Stimulated activated naive CD4-positive, alpha-beta T cell (primary cell): ENCODE measurements around the gene CD28.
"Not testable (repeated sequence)": the region's sequence is repeated elsewhere in the genome, so short reads cannot be mapped to it uniquely, and the experiment has no call there.

Source experiments
- DNase-seq, 6 experiments: peaks; one replicate each; lab custom pipeline; 2025; lab: John Stamatoyannopoulos, UW

Gene CD28

DNA sequence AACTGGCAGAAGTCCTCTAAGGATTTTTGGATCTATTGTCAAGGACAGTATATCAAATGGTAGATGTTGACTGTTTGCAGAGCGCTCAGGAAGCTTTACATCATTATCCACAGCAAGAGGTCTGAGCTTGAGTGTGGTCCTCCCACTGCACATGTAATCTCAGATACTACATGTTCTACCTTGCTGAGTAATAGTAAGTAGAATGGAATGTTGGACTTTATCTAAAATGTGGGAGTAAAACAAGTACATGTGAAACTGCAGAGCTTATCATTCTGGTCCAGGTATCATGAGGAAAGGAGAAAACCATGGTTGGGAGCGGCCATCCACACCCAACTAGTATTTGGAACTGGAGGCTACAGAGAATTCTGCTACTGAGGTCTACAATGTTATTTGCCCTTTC is 19.3 kb upstream of the CD28 start:
- no peak for DNase-seq

DNA sequence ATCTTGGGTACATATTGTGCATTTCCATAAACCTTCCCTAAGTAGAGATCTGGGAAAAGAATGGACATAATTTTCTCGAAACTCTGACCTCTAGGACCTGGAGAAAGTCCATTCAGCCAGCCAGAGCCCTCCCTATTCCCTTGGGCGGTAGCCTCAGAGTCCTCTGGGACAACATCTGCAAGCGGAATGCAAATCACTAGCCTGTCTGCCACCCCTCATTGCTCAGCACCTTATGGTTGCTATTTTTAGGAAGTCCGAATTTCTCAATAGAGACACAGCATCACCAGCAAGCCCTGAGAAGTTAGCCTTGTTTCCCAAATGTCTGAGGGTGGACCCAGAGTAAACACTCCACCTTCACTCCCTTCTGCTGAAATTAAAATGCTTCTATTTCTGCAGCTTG is 17.6 kb upstream of the CD28 start:
- DNase-seq = no peak

- DNase-seq = no peak
Observed at GRCh38 chr2:203689426-203690116, 16.9 kb upstream of the CD28 start.

GRCh38 chr2:203690117-203690431 is 16.4 kb upstream of the CD28 start:
- no peak for DNase-seq

GRCh38 chr2:203690441-203691047 is 15.9 kb upstream of the CD28 start:
- no peak for DNase-seq

- DNase-seq = no peak
Observed at GRCh38 chr2:203691149-203691548, 15.3 kb upstream of the CD28 start.

- DNase-seq = no peak
Observed at GRCh38 chr2:203692031-203692710, 14.3 kb upstream of the CD28 start.

- DNase-seq = no peak
Observed at GRCh38 chr2:203693242-203693879, 13.1 kb upstream of the CD28 start.

GRCh38 chr2:203694191-203694590 is 12.2 kb upstream of the CD28 start:
- no peak for DNase-seq

GRCh38 chr2:203697190-203697589 is 9.2 kb upstream of the CD28 start:
- DNase-seq = no peak

DNA sequence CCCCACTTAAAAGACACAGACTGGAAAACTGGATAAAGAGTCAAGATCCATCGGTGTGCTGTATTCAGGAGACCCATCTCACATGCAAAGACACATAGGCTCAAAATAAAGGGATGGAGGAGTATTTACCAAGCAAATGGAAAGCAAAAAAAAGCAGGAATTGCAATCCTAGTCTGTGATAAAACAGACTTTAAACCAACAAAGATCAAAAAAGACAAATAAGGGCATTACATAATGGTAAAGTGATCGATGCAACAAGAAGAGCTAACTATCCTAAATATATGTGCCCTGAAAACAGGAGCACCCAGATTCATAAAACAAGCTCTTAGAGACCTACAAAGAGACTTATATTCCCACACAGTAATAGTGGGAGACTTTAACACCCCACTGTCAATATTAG is 8.7 kb upstream of the CD28 start:
- DNase-seq = not testable (repeated sequence)

- DNase-seq = not testable (repeated sequence)
Observed at GRCh38 chr2:203698410-203698809, 8.0 kb upstream of the CD28 start.

DNA sequence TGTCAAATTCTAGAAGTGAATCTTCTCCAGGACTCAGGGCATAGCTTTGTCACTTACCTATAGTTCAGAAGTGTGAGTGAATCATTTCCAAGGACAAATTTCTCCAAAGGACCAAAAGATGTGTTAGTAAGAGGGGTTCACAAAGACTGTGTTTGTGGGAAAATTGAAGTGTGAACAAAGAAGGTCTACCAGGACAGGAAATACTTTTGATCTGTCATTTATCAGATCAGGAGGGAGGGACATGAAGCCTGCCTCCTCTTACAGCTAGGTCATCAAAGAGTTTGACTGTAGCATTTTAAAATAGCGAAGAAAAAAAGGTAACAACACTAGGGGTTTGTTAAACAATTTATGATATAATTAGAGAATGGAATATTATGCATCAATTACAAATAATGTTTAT is 2.0 kb upstream of the CD28 start:
- DNase-seq = no peak

DNA sequence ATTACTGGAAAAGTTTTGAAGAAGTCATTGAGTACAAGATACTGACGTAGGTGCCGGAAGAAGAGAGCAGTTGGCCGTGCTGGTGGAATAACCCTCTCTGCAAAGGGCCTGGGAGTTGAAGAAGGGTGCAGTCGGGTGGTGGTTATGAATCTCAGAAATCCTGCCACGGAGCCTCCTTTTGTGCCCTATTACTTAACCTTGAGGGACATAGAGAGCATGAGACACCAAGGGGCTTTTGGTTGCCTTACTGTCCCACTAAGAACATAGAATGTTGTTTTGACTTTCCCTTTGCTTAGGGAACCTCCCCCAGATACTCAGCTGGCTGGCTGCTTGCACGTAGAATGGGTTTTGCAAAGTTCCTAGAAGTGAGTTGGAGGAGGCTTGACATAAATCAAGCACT is 1.3 kb upstream of the CD28 start:
- peak; percentile 46 to 72 (median 65) for DNase-seq

DNA sequence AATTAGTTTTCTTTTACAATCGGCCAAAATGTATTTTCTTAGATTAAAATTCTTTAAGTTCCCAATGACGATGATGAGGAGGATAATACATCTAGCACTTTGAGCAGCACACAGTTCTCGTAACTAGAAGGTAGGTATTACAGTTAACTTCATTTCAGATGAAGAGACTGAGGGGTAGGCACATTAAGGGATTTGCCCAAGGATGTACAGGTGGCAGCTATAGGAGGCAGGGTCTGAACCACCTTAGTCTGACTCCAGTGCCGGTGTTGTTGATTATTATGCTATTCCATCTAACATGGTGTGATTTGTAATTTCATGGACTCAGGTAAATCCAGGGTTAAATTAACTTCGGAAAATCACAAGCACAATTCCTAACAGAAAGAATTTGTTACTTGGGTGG is 1.1 kb downstream of the CD28 start:
- DNase-seq = peak in 2 of 6 experiments; percentile 35 to 41

- DNase-seq = peak in 2 of 6 experiments; percentile 3 to 23
Observed at GRCh38 chr2:203708846-203709396, 2.5 kb downstream of the CD28 start.

DNA sequence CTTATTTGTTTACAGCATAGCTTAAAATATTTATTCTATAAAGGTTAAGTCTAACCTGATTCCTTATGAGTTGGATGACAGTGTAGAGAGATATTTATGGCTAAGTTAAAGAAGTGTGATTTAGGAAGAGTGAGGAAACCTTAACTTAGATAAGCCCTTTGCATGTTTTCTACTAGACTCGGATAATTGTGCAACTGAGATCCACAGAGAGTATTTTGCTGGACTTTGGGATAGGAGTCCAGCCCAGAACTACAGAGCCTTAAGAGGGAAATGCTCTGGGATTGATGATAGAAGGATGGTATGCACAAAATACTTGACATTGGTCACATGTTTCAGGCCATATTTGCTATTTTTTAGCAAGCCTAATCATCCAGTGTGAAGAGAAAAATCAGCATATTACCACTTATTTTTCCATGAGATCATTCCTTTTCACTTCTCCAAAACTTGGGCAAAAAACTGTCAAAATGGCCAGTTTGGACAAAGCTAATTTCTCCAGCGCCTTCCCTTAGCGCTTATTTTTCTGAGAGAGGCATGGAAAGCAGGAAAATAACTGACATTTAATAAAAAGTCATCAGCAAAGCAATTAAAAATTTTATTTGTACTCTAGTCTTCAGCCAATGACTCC is 3.1 kb downstream of the CD28 start:
- no peak for DNase-seq

GRCh38 chr2:203710226-203710625 is 3.8 kb downstream of the CD28 start:
- no peak for DNase-seq

DNA sequence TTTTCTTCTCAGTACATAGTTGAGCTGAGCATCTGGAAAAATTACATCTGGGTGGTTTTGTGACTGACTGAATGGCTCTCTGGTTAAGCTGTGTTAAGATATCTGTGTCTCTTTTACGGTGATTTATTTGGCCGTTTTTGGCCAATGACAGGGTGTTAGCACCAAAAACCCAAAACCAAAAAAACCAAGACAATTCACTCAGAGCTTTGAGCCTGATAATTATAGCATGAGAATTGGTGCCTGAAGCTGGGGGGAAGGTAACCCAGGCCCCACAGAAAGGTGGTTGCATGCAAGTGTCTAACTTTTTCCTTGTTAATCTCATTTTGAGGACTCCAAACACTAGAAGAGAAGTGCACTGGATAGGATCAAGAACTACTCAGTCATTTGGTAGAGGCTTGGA is 4.5 kb downstream of the CD28 start:
- no peak for DNase-seq

DNA sequence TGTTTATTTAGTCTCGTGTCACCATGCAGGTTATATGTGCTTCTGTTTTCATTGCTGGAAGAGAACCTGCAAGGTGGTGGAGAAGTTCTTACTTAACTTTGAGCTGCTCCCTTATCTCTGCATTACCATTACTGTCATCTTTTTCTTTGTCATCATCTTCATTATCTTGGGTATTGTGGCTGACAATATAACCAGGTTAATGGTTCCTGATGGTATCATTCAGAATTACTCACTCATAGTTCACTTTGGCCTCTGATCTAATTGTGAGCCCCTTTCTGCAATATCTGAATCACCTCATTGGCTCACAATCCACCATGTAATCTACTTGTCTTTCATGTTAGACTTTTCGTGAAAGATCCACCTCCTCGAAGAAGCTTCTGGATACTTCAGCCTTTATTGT is 5.0 kb downstream of the CD28 start:
- no peak for DNase-seq

- DNase-seq = no peak
Observed at GRCh38 chr2:203713381-203713780, 6.9 kb downstream of the CD28 start.

DNA sequence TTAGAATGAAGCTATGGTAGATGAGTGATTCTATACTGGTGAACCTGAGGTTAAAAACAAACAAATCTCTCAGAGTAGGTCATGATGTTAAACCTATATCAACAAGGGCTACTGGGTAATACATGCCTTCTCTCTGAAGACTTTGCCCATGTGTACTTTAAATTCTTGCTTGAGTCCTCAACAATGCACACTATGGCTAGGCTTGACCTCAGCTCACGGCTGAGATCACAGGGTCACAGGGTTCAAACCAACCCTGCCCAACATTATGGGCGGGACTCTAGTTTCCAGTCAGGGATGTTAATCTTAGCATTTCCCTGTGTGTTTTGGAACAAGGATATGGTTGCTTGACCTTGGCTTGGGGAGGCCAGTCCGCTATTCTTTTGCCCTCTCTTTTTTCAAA is 7.7 kb downstream of the CD28 start:
- DNase-seq = no peak
